OCI-LY1 (cell line): ENCODE results near the gene HHIPL1.

Experiments
- CTCF ChIP-seq: fragments of 200-600 bp; sonication (generic), shearing (Covaris generic); IDR thresholded peaks from 2 replicates; pipeline ENCODE4 v1.5.1; 2017; ENCODE audit warnings: mild to moderate bottlenecking, antibody characterized with exemption, low read length, moderate library complexity, mixed read lengths
- EZH2 ChIP-seq: fragments of 200-600 bp; sonication (generic), shearing (Covaris generic); IDR thresholded peaks from 2 replicates; pipeline ENCODE4 v1.8.0; 2017; ENCODE audit warnings: borderline replicate concordance, mixed run types, mild to moderate bottlenecking, antibody characterized with exemption, low read length, moderate library complexity, mixed read lengths

- TF ChIP-seq CTCF (no peak), EZH2 (no peak)
These were observed 21.6 kb downstream of the HHIPL1 start for GRCh38 chr14:99666533-99666932.
